K562 (cell line): ENCODE measurements around the gene FYB1. TPM values are rescaled to one million over a fixed set of nuclear protein-coding genes. Genes with fewer than 3 reads are reported as not detected.

Experiments used
- CBFA2T3 ChIP-seq: fragments of 450-650 bp; IDR thresholded peaks from 2 replicates; pipeline ENCODE4 v1.6.1; 2017
- CBX8 ChIP-seq: fragments of 200-600 bp; sonication (generic); IDR thresholded peaks from 2 replicates; pipeline ENCODE4 v1.6.1; 2012; ENCODE audit warnings: borderline replicate concordance, mixed run types, low read depth, mild to moderate bottlenecking, moderate library complexity, mixed read lengths, low read length, control low read depth, inconsistent platforms; ENCODE audit not compliant: poor library complexity, severe bottlenecking; ENCODE audit errors: extremely low read depth
- GABPB2 ChIP-seq: fragments of 250-450 bp; sonication (Bioruptor Pico); conservative IDR thresholded peaks from 2 replicates; pipeline ENCODE4 v1.5.1; 2021; ENCODE audit warnings: mild to moderate bottlenecking
- KHSRP ChIP-seq: fragments of 450-650 bp; IDR thresholded peaks from 2 replicates; pipeline ENCODE4 v1.6.1; 2017
- RAD21 ChIP-seq, 2 experiments: fragments of 250-450 bp in 1 of 2; fragments of 450-650 bp in 1 of 2; sonication (Bioruptor Pico) in 1 of 2; formaldehyde crosslinking in 1 of 2; IDR thresholded peaks in 1 of 2; conservative IDR thresholded peaks in 1 of 2; 2 replicates each; pipeline versions ENCODE4 v1.4.0 to v1.8.0; 2020 to 2022; ENCODE audit warnings: mild to moderate bottlenecking in 2 of 2, moderate library complexity in 1 of 2
- TRIM24 ChIP-seq, 2 experiments: fragments of 450-650 bp; IDR thresholded peaks; 2 replicates each; pipeline ENCODE4 v1.6.1; 2016
- ZNF277 ChIP-seq: fragments of 250-450 bp; sonication (Bioruptor Pico); IDR thresholded peaks from 2 replicates; pipeline ENCODE4 v1.8.0; 2022; ENCODE audit warnings: inconsistent platforms, mild to moderate bottlenecking, moderate library complexity, borderline replicate concordance
- ZNF398 ChIP-seq: fragments of 250-450 bp; sonication (Bioruptor Pico); IDR thresholded peaks from 2 replicates; pipeline ENCODE4 v1.8.0; 2021; ENCODE audit warnings: moderate library complexity, mild to moderate bottlenecking, inconsistent platforms
- polyA plus RNA-seq, 8 experiments: library from polyadenylated mRNA; depleted of rRNA in 4 of 8; stranded (reverse) in 5 of 8; unstranded in 3 of 8; fragments of >200 nt; fragmentation: Nextera tagmentation in 2 of 8; fragmentation: Illumina TruSeq in 1 of 8; extraction: Ambion mirVana in 2 of 8; extraction: Trizol in 1 of 8; gene quantifications; 2 replicates each; pipeline versions ENCODE4 v1.2.1 to v1.2.3, GENCODE V29; 2011 to 2014; ENCODE audit warnings: inconsistent platforms in 1 of 8, missing spikeins in 1 of 8
- total RNA-seq, 7 experiments: library from RNA; depleted of rRNA in 6 of 7; stranded (reverse); fragments of >200 nt in 6 of 7; fragmentation: Illumina TruSeq in 2 of 7; extraction: Trizol in 2 of 7; gene quantifications; 2 replicates each; pipeline versions ENCODE4 v1.2.1 to v1.2.3, GENCODE V29; 2011 to 2021; ENCODE audit warnings: low replicate concordance in 1 of 7
- TF ChIP-seq, protein P1 (sequence below): sonication (generic); formaldehyde crosslinking; IDR thresholded peaks from 2 replicates; pipeline ENCODE4 v1.8.0; 2022; ENCODE audit warnings: mild to moderate bottlenecking, missing genetic modification reagents, borderline replicate concordance

FYB1 gene
- total and polyA plus RNA-seq, 9 of the 15 experiments (the other 6 are each of a cell fraction or from before 2014, with no cell fraction given): 4.7 to 31.5 (median 9.7) TPM

- TF ChIP-seq KHSRP (no peak), GABPB2 (CRISPR knock-in tag) (no peak), ZNF398 (CRISPR knock-in tag) (no peak), ZNF277 (no peak), CBFA2T3 (peak; percentile 60), TRIM24 (IDR thresholded peaks at IDR 0.05) (no peak), RAD21 (CRISPR knock-in tag; conservative IDR thresholded peaks at IDR 0.05 in 1 of 2, IDR thresholded peaks at IDR 0.05 in 1 of 2) (0 out of 4 replicates have a peak, but pooled peaks of 1 of the 2 experiments have one; percentile 4), CBX8 (no peak)
- TF ChIP-seq, protein P1, sequence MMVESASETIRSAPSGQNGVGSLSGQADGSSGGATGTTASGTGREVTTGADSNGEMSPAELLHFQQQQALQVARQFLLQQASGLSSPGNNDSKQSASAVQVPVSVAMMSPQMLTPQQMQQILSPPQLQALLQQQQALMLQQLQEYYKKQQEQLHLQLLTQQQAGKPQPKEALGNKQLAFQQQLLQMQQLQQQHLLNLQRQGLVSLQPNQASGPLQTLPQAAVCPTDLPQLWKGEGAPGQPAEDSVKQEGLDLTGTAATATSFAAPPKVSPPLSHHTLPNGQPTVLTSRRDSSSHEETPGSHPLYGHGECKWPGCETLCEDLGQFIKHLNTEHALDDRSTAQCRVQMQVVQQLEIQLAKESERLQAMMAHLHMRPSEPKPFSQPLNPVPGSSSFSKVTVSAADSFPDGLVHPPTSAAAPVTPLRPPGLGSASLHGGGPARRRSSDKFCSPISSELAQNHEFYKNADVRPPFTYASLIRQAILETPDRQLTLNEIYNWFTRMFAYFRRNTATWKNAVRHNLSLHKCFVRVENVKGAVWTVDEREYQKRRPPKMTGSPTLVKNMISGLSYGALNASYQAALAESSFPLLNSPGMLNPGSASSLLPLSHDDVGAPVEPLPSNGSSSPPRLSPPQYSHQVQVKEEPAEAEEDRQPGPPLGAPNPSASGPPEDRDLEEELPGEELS (CRISPR knock-in tag): no peak
These were observed 41.8 kb downstream of the FYB1 start (continued) for GRCh38 chr5:39177631-39177964.
